NCI-H2171 (cell line): ENCODE results near the gene GIMAP5.

Experiments
- DNase-seq: peaks from one replicate; lab custom pipeline; 2025; lab: John Stamatoyannopoulos, UW

Gene GIMAP5

DNA sequence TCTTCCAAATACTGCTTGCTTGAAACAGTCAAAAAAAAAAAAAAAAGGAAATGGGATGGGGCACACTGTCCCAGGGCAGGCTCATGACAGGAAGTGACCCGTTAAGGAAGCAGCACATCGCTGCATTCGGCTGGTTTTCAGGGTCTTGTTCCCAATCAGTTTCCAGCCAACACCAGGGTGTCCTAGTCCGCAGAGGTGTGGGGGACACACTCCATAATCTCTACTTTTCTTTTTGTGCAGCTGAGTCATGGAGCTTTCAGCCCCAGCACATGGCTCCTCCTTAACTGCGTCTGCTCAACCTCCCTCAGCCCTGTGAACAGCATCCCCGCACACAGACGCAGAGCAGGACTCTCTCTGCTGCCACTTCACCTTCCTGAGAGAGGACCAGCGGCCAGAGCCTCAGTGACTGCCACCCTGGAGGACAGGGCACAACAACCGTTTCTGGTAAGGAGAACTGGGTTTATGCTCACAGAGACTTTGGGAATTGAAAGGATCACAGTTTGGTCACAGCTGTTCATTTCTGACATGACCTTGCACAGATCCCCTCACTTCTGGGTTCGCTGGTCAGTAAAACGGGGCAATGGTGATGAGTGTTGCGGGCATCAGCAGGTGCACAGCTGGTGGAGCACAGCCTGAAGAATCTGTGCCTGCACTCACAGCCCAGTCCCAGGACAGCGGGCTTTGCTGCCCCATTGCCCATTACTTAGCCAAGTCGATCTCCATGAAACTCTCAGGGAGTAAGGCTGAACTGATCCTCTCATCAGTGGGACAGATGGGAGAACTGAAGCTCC, at the start of gene GIMAP5:
Gene GIMAP5, plus strand, starts transcription at position 154 of the 791 bp plus-strand sequence. CDS start 3,467 bp downstream, outside the sequence.
- DNase-seq, result no peak

GRCh38 chr7:150688630-150689029, 48.6 kb upstream of the GIMAP5 start:
- DNase-seq, result no peak

- no peak for DNase-seq
Measured at GRCh38 chr7:150695654-150696053, 41.6 kb upstream of the GIMAP5 start.

DNA sequence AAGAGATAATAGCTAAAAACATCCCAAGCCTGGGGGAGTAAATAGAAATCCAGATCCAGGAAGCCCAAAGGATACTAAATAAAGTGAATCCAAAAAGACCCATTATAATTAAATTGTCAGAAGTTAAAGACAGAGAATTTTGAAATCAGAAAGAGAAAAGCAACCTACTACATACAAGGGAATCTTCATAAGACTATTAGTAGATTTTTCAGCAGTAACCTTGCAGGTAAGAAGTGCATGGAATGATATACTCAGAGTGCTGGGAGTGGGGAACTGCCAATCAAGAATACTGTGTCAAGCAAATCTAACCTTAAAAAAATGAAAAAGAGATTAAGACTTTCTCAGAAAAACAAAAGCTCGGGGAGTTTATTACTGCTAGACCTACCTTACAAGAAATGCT, 34.0 kb upstream of the GIMAP5 start:
- no peak for DNase-seq

- DNase-seq, result no peak
Measured at GRCh38 chr7:150715293-150715692, 21.9 kb upstream of the GIMAP5 start.

GRCh38 chr7:150715738-150716137, 21.5 kb upstream of the GIMAP5 start:
- DNase-seq, result no peak

GRCh38 chr7:150716368-150716767, 20.9 kb upstream of the GIMAP5 start, which contains the start of gene GIMAP1:
Gene GIMAP1 (plus strand): TSS chr7:150716613. CDS start chr7:150719048, 2,435 bp downstream.
- no peak for DNase-seq

GRCh38 chr7:150716939-150717338, 20.3 kb upstream of the GIMAP5 start:
- no peak for DNase-seq

DNA sequence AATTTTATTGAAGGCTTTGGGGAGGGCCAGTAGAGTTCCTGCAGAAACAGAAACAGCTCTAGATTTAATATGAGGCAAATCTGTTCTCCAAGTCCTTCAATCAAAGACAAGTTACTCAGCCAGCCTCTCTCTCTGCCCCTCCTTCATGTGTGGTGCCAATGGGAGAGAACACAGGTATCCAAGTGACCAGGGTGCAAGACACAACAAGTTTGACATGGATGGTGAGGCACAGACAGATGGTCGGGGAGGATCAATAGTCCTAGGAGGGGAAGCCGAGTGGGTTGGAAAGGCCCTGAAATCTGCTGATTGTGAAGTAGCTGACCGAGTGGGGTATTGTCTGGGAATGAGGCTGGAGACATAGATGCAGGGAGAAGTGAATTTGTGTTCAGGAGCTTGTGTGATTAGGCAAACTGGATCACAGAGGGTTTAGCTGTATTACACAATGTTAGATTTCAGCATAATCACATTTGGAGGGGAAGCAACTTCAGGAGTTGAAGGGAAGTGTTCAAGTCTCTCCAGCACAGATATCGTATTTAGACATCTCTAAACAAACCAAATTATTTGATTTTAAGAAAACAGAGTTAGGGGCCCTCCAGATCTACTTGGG, 19.3 kb upstream of the GIMAP5 start:
- DNase-seq, result no peak

DNA sequence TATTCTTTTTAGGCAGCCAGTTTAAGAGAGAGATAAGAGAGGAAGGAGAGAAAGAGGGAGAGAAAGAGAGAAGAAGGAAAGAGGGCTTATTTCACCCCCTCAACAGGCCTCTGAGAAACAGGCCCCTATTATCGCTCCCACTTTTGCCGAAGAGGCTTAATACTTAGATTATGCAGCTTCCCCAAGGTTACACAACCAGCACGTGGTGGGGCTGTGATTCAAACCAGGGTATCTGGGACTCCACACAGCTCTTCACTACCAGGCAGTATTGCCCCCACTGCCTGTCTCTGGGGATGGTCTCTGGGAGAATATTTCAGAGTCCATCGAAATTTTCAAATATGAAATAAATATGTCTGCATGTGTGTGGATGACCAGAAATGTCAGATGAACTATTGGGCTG, 17.8 kb upstream of the GIMAP5 start:
- DNase-seq, result no peak

DNA sequence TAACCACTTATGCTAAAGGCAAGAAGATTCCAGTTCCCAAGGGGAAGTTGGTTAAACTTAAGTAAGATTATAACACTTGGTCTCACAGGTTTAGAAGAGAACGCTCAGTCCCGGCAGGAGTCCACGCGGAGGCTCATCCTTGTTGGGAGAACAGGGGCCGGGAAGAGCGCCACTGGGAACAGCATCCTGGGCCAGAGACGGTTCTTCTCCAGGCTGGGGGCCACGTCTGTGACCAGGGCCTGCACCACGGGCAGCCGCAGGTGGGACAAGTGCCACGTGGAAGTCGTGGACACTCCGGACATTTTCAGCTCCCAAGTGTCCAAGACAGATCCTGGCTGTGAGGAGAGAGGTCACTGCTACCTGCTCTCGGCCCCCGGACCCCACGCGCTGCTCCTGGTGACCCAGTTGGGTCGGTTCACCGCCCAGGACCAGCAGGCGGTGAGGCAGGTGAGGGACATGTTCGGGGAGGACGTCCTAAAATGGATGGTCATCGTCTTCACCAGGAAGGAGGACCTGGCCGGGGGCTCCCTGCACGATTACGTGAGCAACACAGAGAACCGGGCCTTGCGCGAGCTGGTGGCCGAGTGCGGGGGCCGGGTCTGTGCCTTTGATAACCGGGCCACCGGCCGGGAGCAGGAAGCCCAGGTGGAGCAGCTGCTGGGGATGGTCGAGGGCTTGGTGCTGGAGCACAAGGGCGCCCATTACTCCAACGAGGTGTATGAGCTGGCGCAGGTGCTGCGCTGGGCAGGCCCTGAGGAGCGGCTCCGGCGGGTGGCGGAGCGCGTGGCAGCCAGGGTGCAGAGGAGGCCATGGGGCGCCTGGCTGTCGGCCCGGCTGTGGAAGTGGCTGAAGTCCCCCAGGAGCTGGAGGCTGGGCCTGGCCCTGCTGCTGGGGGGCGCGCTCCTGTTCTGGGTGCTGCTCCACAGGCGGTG, 17.0 kb upstream of the GIMAP5 start:
- DNase-seq, result no peak

- DNase-seq, result no peak
Measured at GRCh38 chr7:150721970-150722373, 15.2 kb upstream of the GIMAP5 start.

GRCh38 chr7:150722431-150722931, 14.7 kb upstream of the GIMAP5 start:
- DNase-seq, result no peak

- DNase-seq, result no peak
Measured at GRCh38 chr7:150723467-150723866, 13.8 kb upstream of the GIMAP5 start.

- no peak for DNase-seq
Measured at GRCh38 chr7:150727381-150727780, 9.8 kb upstream of the GIMAP5 start.

DNA sequence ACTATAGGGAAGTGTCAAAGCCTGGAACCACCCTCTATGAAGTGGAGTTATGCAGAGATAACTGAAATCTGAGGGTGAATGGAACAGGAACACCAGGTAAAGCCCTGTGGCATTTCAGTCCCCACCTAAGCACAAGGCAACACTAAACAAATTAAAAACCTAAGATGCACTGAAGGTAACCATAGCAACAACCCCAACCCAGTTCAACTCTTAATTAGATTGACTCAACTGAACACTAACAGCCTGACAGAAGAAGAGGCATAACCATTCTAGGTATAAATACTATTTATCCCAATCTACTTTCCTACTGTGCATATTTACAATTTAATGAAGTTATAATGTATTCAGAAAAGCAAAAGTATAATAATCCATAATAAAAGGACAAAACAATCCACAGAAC, 9.2 kb upstream of the GIMAP5 start:
- no peak for DNase-seq

GRCh38 chr7:150728609-150729008, 8.6 kb upstream of the GIMAP5 start:
- DNase-seq, result no peak

DNA sequence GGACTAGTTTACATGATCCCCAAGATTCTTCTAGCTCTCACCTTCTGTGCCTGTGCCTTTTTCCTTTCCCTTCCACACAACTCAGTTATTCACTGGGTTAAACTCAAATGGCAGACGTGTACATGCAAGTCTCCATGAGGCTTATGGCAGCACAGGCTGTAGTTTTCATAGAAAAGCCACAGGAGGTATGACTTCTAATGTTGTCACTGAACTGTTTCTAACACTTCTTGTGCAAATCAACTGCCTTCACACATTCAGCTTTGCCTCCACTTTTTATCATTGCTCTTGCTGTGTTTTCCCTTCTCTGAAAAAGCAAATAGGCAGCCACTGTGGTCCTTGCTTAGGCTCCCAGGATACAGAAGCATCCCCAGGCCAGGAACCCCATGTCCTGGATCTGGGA, 5.3 kb upstream of the GIMAP5 start:
- no peak for DNase-seq

DNA sequence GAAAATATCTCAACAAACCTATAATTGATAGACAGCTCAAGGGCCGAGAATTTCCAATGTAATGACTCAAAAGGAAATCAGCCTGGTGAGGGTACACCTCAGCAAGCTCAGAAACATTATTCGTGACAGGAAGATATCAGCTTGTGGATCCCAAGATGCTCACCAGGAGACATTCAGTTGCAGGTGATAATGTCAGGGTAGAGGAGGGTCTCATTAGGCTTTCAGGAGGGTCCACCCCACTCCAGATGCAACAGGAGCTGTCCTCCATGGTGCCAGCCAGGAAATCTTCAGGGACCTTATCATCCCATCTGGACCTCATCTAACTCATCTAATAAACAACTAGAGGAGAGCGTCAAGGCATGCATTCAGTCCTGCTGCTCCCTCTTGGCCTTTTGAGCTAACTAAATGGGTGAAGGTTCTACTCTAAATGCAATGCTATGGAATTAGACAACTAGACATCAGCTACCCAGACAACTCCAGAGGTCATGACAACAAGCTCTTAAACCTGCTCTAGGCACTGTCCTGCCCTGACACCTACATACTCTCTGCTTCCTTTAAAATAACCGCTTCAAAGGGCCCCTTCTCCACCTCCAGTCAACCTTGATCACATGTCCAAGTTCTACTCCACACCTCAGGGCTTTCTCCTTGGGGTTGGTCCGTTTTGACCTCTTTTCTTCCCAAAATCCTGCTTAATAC, 4.3 kb upstream of the GIMAP5 start:
- DNase-seq, result no peak

GRCh38 chr7:150733482-150734095, 3.6 kb upstream of the GIMAP5 start:
- no peak for DNase-seq

GRCh38 chr7:150734254-150734653, 3.0 kb upstream of the GIMAP5 start:
- DNase-seq, result no peak
